Adrenal gland (tissue), 12 donors: ENCODE measurements around the gene PLEKHN1. TPM values are rescaled to one million over a fixed set of nuclear protein-coding genes. Genes with fewer than 3 reads are reported as not detected.

Experiments used
- DNase-seq, 7 donors: peaks; one replicate each; pipeline ENCODE4 v3.0.0-alpha.2; 2019 to 2020
- H3K27ac ChIP-seq, 5 donors: fragments of 200-600 bp; sonication (generic) in 4 of 5; 1 replicate in 3 of 5; 2 replicates in 2 of 5; pipeline versions ENCODE4 v1.5.1 to v1.8.0; 2016 to 2020; ENCODE audit warnings: mild to moderate bottlenecking in 1 of 5
- H3K27me3 ChIP-seq: fragments of 200-600 bp; 2 replicates; pipeline ENCODE4 v1.8.0; 2021
- H3K36me3 ChIP-seq, 2 donors: fragments of 200-600 bp; replicated peaks in 1 of 2; 1 replicate in 1 of 2; 2 replicates in 1 of 2; pipeline versions ENCODE4 v1.5.1 to v1.8.0; 2018 to 2022
- H3K4me1 ChIP-seq, 2 donors: fragments of 200-600 bp; replicated peaks in 1 of 2; 1 replicate in 1 of 2; 2 replicates in 1 of 2; pipeline versions ENCODE4 v1.5.1 to v1.8.0; 2018 to 2021
- H3K4me3 ChIP-seq, 4 donors: fragments of 200-600 bp; sonication (generic) in 3 of 4; one replicate each; pipeline ENCODE4 v1.5.1; 2016 to 2018
- H3K9me3 ChIP-seq, 3 donors: fragments of 200-600 bp; sonication (generic) in 1 of 3; replicated peaks in 1 of 3; 1 replicate in 2 of 3; 2 replicates in 1 of 3; pipeline versions ENCODE4 v1.5.1 to v1.8.0; 2016 to 2021
- CTCF ChIP-seq, 6 experiments: fragments of 450-650 bp in 4 of 6; fragments of 200-600 bp in 2 of 6; sonication (generic) in 1 of 6; IDR thresholded peaks; 1 replicate in 5 of 6; 2 replicates in 1 of 6; pipeline versions ENCODE4 v1.5.1 to v1.8.0; 2016 to 2021; ENCODE audit warnings: antibody characterized with exemption in 6 of 6, mild to moderate bottlenecking in 2 of 6, moderate library complexity in 1 of 6
- POLR2A ChIP-seq, 2 donors: fragments of 450-650 bp; IDR thresholded peaks; one replicate each; pipeline ENCODE4 v1.6.1; 2017; ENCODE audit warnings: antibody characterized with exemption in 2 of 2, mild to moderate bottlenecking in 2 of 2, moderate library complexity in 1 of 2
- WGBS, 4 donors: extraction: QIAGEN DNeasy Blood & Tissue Kit in 2 of 4; methylation state at CpG; one replicate each; pipeline versions ENCODE4 v1.1.5 to v1.1.7; 2013 to 2017; 5-methylcytosine and 5-hydroxymethylcytosine counted together
- intact Hi-C, 2 donors: fragments of 100-400 bp; cut with DNase I; formaldehyde crosslinking; loops; one replicate each; pipeline versions ENCODE4 v1.14.1 to v1.15.0; 2022 to 2023
- polyA plus RNA-seq, 3 donors: library from polyadenylated mRNA; stranded (reverse); fragments of 200-250 nt in 2 of 3; fragments of 350-450 nt in 1 of 3; fragmentation: Illumina TruSeq in 1 of 3; extraction: RNeasy Lipid Tissue Mini Kit (QIAGEN cat#74804) in 1 of 3; gene quantifications; one replicate each; pipeline ENCODE4 v1.2.3, GENCODE V29; 2013 to 2014
- total RNA-seq, 9 donors: library from RNA; depleted of rRNA in 4 of 9; stranded (reverse); fragments of >200 nt in 4 of 9; fragments of 120-200 nt in 1 of 9; fragmentation: NEBNext Ultra II Directional in 1 of 9; extraction: Animal tissue kit (Norgen Biotek cat#: 25700) in 1 of 9; gene quantifications; one replicate each; pipeline versions ENCODE4 v1.1.0 to v1.2.4, GENCODE V29; 2013 to 2023
- donor health status: healthy with polysubstance abuse.
- donor health status: Bipolar disorder and iron deficiency.
- donor health status: DM: yes; HTN: yes; CAD: no.
- donor health status: DM: no; HTN: no; CAD: no.
- donor health status: DM: no; HTN: no; CAD: no.
- donor health status: DM: yes; HTN: yes; CAD: no.

Gene PLEKHN1
- total and polyA plus RNA-seq, 12 donors = 0.05 to 10.5 (median 1.3) TPM; not detected in 3

GRCh38 chr1:1022302-1023009, 56.2 kb downstream of the PLEKHN1 start:
- no peak for DNase-seq
- H3K27me3 ChIP-seq = peaks cover 13% of the 10 kb centered on the region
- no peak overlapping the region for H3K27ac ChIP-seq
- 71 to 90% (median 85%) methylated on average over 6 to 27 of the region's 27 CpGs for WGBS, 4 donors
- no peaks in the 10 kb centered on the region for H3K9me3 ChIP-seq
- peaks cover 12 to 16% of the 10 kb centered on the region in 2 donors for H3K4me1 ChIP-seq
- intact Hi-C loops = no loop called here
- TF ChIP-seq POLR2A (IDR thresholded peaks at IDR 0.05) (no peak), CTCF (IDR thresholded peaks at IDR 0.05) (no peak)
- H3K4me3 ChIP-seq = no peak overlapping the region
- no peaks in the 10 kb centered on the region for H3K36me3 ChIP-seq

GRCh38 chr1:1023700-1024099, 57.4 kb downstream of the PLEKHN1 start:
- Histone ChIP-seq H3K36me3 (no peaks in the 10 kb centered on the region), H3K9me3 (no peaks in the 10 kb centered on the region), H3K27me3 (peaks cover 13% of the 10 kb centered on the region), H3K27ac (no peak overlapping the region), H3K4me3 (no peak overlapping the region), H3K4me1 (peaks cover 12 to 16% of the 10 kb centered on the region in 2 donors)
- 60 to 76% (median 72%) methylated on average over 4 to 13 of the region's 13 CpGs for WGBS, 4 donors
- intact Hi-C loops = no loop called here
- DNase-seq = no peak
- no peak for TF ChIP-seq CTCF (IDR thresholded peaks at IDR 0.05)
- no peak for TF ChIP-seq POLR2A (IDR thresholded peaks at IDR 0.05)

DNA sequence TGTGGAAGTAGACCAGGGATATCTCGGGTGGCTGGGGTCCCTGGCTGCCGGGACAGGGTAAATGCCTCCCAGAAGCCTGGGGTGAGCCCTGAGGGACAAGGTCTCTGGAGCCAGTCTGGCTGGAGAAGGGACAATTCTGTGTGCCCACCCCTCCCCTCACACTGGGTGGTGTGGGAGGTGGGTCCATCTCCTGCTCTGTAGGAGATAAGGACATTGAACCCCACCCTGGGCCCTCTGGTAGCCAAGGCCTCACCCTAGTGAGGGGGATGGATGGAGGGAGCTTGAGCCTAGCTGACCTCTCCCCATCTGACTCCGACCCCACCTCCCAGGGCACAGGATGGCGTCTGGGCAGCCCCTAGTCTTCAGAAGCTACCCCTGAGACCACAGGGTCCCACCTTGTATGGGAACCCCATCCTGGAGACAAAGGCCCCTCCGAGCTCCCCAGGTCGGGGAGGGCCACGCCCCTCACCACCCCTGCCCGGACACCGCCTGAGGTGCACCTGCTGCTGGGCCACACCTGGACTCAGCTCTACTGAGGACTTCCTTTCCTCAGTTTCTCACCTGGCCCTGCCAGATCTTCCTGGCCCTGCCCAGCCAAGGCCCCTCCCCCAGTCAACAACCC, 58.0 kb downstream of the PLEKHN1 start:
- no peak for TF ChIP-seq POLR2A (IDR thresholded peaks at IDR 0.05)
- no peak for TF ChIP-seq CTCF (IDR thresholded peaks at IDR 0.05)
- Histone ChIP-seq H3K4me1 (peaks cover 12% of the 10 kb centered on the region in 2 donors), H3K36me3 (no peaks in the 10 kb centered on the region), H3K9me3 (no peaks in the 10 kb centered on the region), H3K4me3 (no peak overlapping the region), H3K27me3 (peaks cover 13% of the 10 kb centered on the region), H3K27ac (no peak overlapping the region)
- intact Hi-C loops = no loop called here
- 79 to 90% (median 88%) methylated on average over 7 to 9 of the region's 9 CpGs for WGBS, 4 donors
- no peak for DNase-seq

DNA sequence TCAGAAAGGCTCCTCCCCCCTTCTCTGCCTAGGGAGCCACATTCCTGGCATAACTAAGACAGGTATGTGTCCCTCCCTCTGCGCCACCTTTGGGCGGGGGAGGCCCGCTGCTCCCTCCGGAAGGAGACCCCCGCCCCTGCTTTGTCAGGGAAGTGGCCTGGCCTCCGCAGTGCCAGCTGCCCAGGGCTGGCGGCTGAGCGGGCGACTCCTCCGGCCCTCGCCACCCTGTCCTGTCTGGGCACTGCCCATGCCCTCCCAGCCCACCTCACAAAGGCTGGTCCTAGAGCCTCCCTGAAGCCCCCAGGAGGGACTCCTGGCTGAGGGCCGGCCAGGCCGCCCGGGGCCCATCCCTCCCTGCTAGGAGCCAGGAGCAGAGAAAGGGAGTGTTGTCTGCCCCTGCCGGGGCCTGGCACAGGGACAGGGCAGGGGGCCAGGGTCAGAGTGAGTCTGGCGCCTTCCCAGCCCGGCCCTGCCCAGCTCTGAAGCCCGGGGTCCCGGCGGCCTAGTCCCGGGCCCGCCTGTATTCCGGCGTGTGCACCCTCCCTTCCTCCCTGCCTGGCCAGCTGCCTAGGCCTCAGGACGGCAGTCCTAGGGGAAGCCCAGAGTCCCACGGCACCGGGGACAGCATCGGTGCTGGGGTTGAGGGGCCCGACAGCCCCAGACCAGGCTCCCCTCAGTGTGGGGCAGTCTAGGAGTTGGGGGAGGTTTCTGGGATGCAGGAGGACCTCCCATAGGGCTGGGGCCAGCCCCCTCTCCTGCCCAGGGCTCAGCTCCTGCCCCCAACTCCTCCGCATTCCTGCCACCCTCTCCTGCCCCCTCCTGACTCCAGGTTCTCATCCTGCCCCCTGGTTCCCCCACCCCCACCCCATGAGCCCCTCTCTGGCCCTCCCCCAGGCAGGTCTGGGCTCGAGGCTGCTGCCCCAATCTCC, 58.8 kb downstream of the PLEKHN1 start:
- TF ChIP-seq CTCF (IDR thresholded peaks at IDR 0.05) (no peak), POLR2A (IDR thresholded peaks at IDR 0.05) (no peak)
- intact Hi-C loops = no loop called here
- H3K9me3 ChIP-seq = no peaks in the 10 kb centered on the region
- H3K27me3 ChIP-seq = peaks cover 13% of the 10 kb centered on the region
- H3K4me3 ChIP-seq = no peak overlapping the region
- no peak for DNase-seq
- H3K27ac ChIP-seq = no peak overlapping the region
- no peaks in the 10 kb centered on the region for H3K36me3 ChIP-seq
- 54 to 84% (median 62%) methylated on average over 15 to 31 of the region's 31 CpGs for WGBS, 4 donors
- peaks cover 12% of the 10 kb centered on the region in 2 donors for H3K4me1 ChIP-seq
